ELF-1 (cell line): Measurements from ENCODE around the gene COL4A6.
"Not testable (repeated sequence)": the region's sequence is repeated elsewhere in the genome, so short reads cannot be mapped to it uniquely, and the experiment has no call there.

ENCODE experiments used
- DNase-seq: peaks from one replicate; pipeline ENCODE4 v3.0.0-alpha.2; 2016; ENCODE audit warnings: low read depth, low spot score

The COL4A6 gene

DNA sequence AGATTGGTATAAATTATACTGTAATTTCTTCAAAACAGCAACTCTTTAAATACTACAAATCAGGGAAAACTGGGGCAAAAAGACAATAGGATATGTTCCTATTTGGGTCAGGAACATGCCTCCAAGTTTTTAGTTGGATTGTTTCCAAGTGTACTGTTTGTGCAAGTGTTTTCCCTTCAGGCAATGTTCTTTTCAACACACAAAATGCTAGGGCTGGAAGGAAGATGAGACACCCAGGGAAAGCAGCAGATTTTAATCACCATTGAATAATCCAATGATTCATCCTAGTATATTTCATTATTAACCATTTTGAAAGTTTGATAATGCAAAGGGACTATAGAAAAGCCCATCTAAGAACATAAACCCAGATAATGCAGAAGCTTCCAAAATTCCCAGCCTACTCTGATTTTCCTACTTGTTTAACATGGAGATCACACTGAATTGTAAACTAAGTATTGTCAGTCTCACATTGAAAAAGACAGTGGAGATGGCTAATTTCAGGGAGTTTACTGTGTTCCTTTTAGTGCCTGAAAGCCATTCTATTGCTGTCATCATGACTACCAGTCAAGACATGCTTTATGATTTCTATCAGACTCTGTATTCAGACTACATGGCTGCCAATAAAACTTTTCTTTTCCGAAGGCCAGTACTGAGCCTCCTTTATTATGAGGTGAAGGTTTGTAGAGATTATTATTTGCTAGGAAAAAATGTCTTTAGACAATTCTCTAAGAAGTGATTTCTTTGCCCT, 38.6 kb downstream of the COL4A6 start:
- no peak for DNase-seq

DNA sequence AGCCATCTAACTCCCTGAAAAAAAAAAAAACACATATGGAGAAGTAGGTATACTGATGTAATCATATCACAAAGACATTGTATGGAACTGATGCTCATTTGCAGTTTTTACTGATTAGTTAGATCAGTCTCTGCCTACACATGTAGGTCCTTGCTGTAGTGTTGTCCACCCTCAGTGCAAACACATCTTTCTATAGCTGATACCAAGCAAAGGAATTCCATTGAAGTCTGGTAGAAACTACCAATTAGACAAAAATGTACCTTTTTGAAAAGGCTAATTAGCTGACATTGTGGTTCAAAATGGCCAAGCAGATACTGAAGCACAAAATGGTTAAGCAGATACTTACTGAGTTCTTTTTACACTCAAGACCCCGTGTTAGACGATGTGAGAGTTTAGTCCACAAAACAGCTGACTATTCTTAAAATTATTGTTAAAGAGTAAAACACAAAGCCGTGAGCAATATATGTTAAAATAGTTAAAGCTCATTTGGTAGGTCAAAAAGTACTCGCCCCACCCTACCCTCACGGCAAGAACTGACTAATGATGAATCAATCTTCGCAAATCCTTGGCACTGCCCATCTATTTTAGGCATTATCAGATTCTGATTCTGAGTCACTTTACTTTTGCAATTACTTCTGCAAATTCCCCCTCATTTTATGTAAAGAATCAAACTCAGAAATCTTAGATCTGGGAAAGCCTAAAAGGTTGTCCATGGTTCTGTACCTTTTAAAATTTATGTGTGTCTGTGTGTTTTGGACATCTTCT, 40.4 kb downstream of the COL4A6 start:
- no peak for DNase-seq

DNA sequence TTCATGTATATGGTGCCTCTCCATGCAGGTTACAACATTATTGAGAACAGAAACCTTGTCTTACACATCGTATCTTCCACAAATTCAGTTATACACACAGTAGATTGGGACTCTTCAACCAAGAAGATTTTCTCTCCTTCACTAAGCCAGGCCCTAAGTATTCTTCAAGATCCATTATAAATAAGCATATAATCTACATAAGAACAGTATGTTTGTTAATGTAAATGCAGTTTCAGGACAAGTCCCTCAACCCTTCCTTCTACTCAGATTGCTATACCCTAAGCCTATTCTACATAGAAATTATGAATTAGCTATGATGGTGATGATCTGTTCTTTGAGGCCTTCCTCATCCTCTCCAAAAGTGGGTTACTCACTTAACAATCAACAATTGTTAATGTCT, 41.2 kb downstream of the COL4A6 start:
- DNase-seq = no peak

DNA sequence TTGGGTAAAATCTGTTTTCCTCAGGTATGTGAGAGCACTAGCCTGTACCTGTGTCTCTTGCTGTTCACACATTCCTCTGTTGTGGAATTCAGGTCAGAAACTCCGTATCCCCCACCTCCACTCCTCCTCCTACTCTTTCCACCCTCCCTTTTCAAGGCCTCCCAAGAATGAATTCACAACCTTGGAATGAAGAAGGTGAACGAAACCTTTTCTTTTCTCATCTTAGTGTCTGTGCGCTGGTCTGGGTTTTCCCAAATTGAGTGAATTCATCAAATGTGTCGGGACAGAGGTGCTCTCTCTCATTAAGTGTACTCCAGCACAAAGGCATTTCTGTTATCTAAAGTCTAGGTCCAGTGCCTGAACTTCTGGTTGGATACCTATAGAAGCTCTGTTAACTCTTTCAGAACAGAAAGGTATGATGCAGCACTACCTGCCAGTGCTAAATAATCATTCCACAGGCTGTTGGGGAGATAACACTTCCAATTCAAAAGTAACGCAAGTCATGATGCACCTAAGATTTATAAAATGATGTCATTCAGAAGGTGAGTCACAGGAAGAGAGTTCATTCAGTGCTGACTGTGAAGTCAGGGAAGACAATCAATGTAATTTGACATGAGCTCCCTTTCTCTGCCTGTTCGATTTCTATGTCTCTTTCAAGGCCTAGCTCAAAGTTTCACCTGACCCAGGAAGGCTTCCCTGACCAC, 41.9 kb downstream of the COL4A6 start:
- peak; percentile 77 for DNase-seq

DNA sequence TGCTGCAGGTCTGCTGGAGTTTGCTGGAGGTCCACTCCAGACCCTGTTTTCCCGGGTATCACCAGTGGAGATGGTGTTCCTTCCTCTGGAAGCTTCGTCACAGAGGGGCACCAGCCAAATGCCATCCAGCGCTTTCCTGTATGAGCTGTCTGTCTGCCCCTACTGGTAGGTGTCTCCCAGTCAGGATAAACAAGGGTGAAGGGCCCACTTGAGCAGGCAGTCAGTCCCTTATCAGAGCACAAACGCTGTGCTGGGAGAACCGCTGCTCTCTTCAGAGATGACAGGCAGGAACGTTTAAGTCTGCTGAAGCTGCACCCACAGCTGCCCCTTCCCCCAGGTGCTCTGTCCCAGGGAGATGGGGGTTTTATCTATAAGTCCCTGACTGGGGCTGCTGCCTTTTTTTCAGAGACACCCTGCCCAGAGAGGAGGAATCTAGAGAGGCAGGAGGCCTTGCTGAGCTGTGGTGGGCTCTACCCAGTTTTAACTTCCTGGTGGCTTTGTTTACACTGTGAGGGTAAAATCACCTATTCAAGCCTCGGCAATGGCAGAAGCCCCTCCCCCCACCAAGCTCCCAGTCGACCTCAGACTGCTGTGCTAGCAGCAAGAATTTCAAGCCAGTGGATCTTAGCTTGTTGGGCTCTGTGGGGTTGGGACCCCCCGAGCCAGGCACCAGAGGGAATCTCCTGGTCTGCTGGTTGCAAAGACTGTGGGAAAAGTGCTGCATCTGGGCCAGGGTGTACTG, 47.1 kb downstream of the COL4A6 start:
- peak; percentile 82 for DNase-seq

DNA sequence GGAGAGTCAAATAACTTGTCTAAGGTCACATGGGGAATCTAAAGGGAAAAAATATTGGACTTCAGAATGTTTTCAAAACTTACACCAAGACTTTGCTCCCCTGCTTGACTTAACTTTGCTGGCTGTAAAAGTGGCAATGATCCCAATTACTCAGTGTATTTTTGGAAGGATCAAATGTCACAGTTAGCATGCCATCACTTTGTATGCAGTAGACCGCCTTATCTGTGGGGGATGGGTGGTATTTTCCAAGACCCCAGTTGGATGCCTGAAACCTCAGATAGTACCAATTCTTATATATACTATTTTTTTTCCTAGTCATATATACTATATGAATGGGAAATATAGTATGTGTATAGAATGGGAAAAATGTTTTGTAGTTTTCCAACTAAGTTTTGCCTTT, 53.4 kb downstream of the COL4A6 start:
- no peak for DNase-seq

DNA sequence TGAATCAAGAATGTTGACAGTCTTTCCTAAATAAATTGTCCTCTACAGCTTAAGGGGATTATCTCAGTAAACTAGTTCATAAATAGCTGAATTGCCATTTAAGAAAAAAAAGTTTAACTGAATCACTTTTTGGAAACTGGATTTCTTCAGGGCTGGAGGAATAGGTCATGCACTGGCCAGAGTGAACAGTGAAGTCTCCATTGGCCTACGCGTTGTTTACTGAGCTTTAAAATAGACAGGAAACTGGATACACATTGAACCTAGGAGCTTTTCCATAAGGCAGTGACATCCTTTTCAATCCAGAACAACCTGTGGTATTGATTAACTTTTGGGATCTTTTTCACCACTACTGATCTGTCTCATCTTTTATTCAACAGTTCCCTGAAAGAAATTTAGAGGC, 58.0 kb downstream of the COL4A6 start:
- no peak for DNase-seq

DNA sequence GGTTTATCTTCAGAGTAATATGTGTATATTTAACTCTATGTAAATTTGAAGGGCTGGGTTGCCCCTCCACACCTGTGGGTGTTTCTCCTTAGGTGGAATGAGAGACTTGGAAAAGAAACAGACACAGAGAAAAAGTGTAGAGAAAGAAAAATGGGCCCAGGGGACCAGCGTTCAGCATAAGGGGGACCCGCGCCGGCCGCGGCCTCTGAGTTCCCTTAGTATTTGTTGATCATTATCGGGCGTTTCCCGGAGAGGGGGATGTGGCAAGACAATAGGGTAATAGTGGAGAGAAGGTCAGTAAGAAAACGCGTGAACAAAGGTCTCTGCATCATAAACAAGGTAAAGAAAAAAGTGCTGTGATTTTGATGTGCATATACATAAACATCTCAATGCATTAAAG, 61.4 kb downstream of the COL4A6 start:
- DNase-seq = peak; percentile 38

DNA sequence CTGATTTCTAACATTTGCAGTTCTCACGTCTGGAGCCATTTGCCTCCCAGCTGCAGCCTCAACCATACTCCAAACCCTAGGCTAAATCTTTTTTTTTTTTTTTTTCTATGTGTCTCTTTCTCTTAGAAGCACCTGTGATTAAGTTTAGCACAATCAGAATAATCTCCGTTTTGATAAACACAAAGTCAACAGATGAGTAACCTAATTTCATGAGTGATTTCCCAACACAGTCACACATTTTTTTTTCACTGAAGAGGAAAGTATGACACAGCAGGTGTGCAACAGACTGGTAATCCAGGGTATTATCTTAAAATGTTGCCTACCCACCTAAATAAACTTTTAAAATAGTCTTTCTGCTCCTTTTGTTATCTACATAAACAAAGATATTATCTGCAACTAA, 62.6 kb downstream of the COL4A6 start:
- not testable (repeated sequence) for DNase-seq

DNA sequence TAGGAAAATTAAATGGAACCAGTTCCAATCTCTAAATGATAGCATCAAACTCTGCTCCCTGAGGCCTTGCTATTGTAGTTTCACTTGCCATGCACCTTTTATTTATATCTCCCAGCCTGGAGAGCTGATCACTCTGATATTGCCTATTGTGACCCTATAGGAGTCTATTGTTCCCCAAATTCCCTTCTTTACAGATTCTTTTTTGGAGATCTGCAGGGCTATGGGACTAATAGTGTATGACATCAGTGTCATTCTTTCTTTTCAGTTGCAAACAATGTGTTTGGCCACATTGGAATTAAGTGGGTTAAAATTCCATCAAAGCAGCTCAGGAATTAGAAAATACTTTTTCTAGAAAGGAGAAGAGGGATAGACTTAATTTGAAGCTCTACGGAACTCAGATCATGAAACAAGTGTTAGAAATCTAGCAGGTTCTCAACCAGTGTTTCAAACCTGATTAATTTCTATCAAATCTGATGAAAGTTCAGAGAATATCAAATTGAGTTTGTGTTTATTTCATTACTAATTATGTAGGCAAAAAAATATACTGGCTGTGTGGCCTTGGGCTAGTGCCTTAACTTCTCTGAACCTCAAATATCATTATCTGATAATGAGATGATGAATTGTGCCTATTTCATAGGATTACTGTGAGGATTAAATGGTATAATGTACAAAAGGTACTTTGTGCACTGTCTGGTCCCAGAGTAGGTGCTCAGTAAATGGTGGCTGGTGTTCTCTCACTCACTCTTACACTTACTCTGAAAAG, 71.4 kb downstream of the COL4A6 start:
- no peak for DNase-seq

DNA sequence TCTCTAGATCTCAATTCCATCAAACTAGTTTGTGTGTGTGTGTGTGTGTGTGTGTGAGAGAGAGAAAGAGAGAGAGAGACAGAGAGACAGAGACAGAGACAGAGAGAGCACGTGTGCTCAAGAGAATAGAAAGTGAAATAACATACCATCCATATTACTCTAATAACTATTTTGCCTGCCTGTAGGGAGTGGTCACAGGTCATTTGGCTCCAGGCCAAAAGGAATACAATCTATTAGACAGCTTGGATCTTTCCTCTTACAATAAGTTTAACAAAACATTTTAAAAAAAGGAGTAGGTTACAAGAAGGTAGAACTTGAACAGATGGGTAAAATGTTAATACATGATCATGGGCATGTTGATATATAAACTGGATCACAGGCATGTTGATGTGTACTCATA, 76.2 kb downstream of the COL4A6 start:
- DNase-seq = no peak

DNA sequence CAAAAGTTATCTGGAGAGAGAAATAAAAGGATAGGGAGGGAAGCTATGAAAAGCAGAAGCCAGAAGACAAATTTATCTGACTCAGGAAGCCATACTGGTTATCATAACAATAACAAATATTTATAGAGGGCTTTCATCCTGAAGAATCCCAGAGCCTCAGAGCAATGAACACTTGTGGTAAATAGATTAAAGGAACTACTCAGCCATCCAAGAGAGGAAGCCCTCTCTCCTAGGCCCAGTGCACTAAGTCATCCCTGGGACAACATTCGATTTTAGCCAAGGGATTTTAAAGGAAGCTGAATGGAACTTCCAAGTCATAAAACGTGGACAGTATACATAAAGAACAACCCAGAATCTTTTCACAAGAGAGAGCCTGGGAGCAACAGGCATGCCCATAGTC, 76.9 kb downstream of the COL4A6 start:
- DNase-seq = no peak

DNA sequence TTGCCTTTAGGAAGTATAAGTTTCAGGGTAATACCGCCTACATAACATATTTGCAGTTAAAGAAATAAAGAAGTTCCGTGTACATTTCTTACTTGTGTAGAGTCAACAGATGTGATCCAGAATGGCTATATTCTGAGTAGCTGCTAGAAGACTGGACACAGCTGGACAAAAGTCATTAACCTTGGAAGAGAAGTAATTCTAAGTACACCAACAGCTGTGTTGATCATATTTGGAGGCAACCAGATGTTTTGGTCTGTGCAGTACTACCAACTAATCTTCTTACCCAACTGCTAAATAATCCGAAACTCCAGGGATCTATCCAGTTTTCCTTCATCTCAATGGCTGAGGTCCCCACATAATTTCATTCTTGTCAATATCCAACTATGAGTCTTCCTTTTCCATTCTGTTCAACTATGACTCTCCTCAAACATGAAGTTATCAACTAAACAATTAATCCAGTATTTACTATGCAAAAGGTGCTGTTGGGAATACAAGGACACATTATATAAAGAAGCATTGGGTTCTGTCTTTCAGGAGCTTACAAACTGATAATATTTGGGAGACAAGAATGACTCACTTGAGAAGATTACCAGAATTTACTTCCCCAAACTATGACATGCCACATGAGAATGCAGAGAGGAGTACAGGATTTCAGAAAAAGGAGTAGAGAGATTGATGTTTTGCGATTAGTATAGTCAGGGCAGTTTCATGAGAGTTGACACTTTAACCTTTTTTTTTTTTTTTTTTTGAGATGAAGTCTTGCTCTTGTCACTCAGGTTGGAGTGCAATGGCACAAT, 78.2 kb downstream of the COL4A6 start:
- DNase-seq = no peak

DNA sequence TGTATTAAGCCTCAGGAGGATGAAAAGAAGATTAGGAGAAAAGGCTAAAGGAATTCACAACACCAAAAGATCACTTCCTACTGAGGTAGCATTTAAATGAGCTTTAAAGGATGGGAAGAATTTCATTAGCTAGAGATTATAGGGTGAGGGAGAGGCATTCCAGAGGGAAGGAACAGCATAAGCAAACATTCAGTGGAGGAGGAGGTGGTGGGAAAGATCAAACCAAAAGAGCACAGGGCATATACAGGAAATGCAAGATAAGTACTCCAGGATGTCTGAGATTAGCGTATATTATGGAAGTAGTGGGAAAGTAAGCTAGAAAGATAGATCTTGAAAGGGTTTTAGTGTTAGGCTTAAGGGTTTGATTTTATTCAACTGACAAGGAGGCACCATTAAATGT, 84.8 kb downstream of the COL4A6 start:
- DNase-seq = no peak

DNA sequence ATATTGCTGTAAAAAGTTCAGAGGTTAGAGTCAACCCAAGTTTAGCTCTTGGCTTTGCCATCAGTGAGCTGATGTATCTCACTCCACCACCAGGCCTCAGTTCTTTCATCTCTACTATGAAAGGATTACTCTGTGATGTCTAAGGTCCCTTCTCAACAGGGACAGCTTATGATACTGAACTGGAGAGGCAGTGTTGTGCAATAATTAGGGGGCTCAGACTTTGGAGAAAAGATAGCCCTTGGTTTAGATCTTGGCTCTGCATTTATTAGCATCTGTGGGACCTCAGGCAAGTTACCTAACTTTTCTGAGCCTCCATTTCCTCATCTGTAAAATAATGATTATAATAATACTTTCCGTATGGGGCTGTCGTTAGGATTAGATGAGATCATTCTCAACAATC, 89.0 kb downstream of the COL4A6 start:
- no peak for DNase-seq

DNA sequence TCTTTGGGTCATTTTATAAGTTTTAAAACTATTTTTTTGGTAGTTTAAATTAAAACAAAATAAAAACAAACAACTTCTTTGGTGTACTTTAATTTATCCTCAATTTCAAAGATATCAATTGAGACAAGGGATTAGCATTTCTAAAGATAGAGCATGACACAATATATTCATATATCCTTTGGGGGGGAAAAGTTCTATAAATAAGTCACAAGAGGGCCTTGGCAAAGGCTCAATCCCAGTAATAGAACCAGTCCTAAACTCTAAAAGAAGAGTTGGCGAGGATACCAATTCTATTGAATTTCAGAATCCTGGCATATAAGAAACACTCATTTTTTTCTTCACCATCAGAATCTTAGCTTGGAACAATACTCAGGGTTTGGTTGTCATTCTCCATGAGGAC, 89.7 kb downstream of the COL4A6 start:
- DNase-seq = no peak

DNA sequence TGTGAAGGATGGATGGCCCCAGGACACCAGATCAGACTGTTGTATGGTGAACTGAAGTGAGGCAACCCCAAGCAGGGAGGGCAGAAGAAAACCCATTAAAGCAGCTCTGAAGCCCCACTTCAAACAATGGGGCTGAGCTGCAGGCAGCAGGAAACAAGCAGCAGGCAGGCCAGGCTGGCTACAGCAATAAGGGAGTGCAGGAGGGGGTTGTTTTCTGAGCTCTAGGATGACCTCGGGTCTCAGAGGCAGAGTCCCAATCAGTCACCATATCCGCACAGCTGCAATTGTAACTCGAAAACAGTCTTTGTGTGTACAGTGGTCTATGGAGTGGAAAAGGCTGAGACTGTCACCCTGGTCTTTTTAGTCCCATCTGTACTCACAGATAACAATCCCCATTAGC, 90.4 kb downstream of the COL4A6 start:
- DNase-seq = peak; percentile 86

DNA sequence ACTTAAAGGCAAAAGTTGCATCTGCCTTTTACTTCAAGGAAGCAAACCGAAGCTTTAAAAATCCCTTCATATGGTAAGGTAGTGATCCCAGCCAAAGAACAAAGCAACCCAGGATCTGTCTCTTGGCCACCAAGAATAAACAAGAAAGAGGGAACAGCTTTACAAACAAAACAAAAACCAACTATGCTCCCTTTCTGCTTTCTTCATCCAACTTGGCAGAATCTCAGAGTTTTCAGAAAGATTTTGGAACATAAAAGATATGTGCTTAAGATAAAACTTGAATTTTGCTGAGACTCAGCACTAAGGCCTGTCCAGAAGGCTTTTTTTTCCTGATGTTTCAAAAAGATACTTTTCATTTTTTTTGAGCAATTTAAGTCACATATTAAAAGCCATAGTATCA, 94.0 kb downstream of the COL4A6 start:
- no peak for DNase-seq

DNA sequence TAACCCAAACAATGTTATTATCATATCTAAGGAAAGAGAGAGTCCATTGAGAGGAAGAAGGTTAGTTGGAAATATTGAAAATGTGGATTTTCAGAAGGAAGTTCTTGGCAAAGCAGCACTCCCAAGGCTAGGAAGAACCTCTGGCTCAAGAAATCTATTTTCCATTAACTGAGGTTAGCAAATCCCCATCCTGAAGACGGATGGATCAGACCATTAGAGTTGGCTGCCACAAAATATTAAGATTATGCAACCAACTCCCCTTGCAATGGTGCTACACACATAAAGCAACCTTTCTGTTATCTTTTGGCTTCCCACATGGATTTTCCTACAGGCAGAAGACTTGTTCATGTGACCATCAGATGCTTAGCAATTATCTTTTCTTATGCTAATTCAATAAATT, 96.3 kb downstream of the COL4A6 start:
- DNase-seq = no peak

DNA sequence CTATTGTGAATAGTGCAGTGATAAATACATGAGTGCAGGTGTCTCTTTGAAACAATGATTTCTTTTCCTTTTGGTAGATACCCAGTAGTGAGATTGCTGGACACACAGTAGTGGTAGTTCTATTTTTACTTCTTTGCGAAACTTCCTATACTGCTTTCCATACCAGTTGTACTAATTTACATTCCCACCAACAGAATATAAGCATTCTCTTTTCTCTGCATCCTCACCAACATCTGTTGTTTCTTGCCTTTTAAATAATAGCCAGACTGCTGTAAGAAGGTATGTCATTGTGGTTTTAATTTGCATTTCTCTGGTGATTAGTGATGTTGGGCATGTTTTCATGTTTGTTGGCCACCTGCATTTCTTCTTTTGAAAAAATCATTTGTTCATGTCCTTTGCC, 105.9 kb downstream of the COL4A6 start:
- no peak for DNase-seq
